Measurements from ENCODE around the gene TFG. TPM values are rescaled to one million over a fixed set of nuclear protein-coding genes. Genes with fewer than 3 reads are reported as not detected.

TFG gene
- polyA plus RNA-seq, 4 donors: 142 to 167 (median 153) TPM

DNA sequence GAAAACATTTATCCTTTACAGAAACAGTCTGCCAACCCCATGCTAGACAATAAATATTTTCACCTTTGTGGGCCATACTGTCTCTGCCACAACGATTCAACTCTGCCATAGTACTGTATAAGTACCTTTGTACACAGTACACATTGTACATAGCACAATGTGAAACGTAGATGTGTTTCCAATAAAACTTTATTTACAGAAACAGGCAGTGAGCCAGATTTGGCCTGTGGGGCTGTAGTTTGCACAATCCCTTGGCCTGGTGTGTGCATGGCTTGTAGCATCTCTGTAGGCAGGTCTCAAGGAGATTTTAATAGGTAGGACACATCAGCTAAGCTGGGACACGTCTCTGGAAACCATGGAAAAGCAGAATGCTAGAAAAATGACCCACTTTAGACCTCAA lies 74.3 kb downstream of the TFG start:
- DNase-seq (ENCODE audit: low read depth in 4 of 4, low spot score in 3 of 4): no peak

DNA sequence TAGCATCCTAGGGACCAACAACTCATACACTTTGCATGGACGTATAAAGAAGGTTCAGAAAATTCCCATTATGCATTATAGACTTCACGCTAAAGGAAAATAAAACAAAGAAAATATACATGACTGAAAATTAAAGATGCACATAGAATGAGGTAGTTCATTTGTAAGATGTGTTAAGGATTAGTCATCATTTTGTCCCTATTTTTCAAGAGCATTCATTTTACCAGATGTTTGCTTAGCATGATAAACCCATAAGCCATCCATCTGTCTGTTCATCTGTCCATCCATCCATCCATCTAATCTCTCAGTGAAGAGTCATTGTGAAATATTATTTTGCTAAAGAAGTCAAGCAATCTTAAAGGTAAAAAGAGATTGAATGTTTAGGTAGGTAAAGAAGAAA lies 80.3 kb downstream of the TFG start:
- DNase-seq (ENCODE audit: low read depth in 4 of 4, low spot score in 3 of 4): no peak

DNA sequence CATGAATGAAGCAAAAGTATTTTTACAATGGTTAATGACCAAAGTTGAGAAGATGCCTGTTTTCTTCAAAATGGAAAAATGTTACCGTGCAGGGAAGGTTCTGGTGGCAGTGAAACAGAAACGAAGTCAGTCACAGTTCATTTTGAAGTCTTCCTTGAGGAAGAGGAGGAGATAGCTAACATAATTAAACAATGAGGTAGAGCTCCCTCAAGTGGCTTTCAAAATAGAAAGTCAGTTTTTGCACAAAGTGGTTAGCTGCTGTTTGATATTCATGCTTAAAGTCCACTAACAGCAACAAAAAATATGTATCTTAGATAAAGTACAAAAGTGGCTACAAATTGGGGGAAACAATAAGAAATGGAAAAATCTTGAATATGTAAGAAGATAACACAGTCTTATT lies 87.3 kb downstream of the TFG start:
- DNase-seq (ENCODE audit: low read depth in 4 of 4, low spot score in 3 of 4): no peak

DNA sequence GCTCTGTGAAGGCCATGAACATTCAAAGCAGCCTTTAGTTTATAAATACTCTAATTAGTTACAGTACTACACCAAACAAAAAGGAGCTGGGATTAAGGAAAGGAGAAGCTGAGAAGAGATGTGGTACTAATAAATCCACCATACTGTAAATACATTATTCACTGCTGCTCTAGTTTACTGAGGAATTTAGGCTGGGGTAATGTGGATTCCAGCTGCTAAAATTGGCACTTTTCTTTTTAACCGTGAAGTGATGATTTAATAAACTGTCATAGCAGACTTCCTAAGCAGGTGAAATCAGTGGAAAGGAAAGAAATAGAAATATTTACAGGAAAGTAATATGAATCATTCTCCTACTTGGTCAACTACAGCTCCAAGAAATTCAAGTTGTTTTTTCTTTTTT lies 88.7 kb downstream of the TFG start:
- no peak for DNase-seq (ENCODE audit: low read depth in 4 of 4, low spot score in 3 of 4)

Other genes starting within 250 kb of the TFG start
- 10 to 100 TPM; 24.4 to 27.3 (median 26.9) TPM for gene TMEM45A, start 216.9 kb upstream of the TFG start, polyA plus RNA-seq (ENCODE audit: insufficient read length in 4 of 4)
- gene ADGRG7, start 99.9 kb upstream of the TFG start, polyA plus RNA-seq (ENCODE audit: insufficient read length in 4 of 4): under 1 TPM in 3 of 4 donors, not detected in 1; 0.03 to 0.10 (median 0.06) TPM